OCI-LY1 (cell line): ENCODE measurements around the gene CACNG3.

Experiments used
- H2AFZ ChIP-seq: fragments of 200-600 bp; sonication (generic), shearing (Covaris generic); 2 replicates; pipeline ENCODE4 v1.6.0; 2014; ENCODE audit warnings: antibody characterized with exemption, mild to moderate bottlenecking, low read length
- H3F3A ChIP-seq: fragments of 200-600 bp; sonication (generic), shearing (Covaris generic); 2 replicates; pipeline ENCODE4 v1.6.0; 2014; ENCODE audit warnings: mild to moderate bottlenecking, antibody characterized with exemption, low read length, moderate library complexity; ENCODE audit not compliant: insufficient read depth
- H3K27ac ChIP-seq: fragments of 200-600 bp; sonication (generic); 2 replicates; pipeline ENCODE4 v1.5.1; 2014; ENCODE audit warnings: low read length, mixed run types, mild to moderate bottlenecking, low read depth; ENCODE audit not compliant: poor library complexity, severe bottlenecking
- H3K27me3 ChIP-seq: fragments of 200-600 bp; sonication (generic); 2 replicates; pipeline ENCODE4 v1.6.0; 2014; ENCODE audit warnings: antibody characterized with exemption, mild to moderate bottlenecking, low read length, moderate library complexity; ENCODE audit not compliant: insufficient read depth
- H3K36me3 ChIP-seq: fragments of 200-600 bp; sonication (generic); 2 replicates; pipeline ENCODE4 v1.6.1; 2014; ENCODE audit warnings: mild to moderate bottlenecking, antibody characterized with exemption, low read length, moderate library complexity, mixed read lengths; ENCODE audit not compliant: insufficient read depth
- H3K4me1 ChIP-seq: fragments of 200-600 bp; sonication (generic); 2 replicates; pipeline ENCODE4 v1.5.1; 2014; ENCODE audit warnings: mild to moderate bottlenecking, low read length, moderate library complexity; ENCODE audit not compliant: insufficient read depth, severe bottlenecking
- H3K4me2 ChIP-seq: fragments of 200-600 bp; sonication (generic), shearing (Covaris generic); 2 replicates; pipeline ENCODE4 v1.6.1; 2014; ENCODE audit warnings: low read length
- H3K4me3 ChIP-seq: fragments of 200-600 bp; sonication (generic); 2 replicates; pipeline ENCODE4 v1.5.1; 2014; ENCODE audit warnings: low read length, low read depth, mild to moderate bottlenecking, mixed read lengths; ENCODE audit not compliant: poor library complexity, severe bottlenecking
- H3K79me2 ChIP-seq: fragments of 200-600 bp; shearing (Covaris generic); 2 replicates; pipeline ENCODE4 v1.6.1; 2016; ENCODE audit warnings: mixed run types, low read length, mixed read lengths; ENCODE audit not compliant: insufficient read depth
- H3K9ac ChIP-seq: fragments of 200-600 bp; sonication (generic), shearing (Covaris generic); 2 replicates; pipeline ENCODE4 v1.6.1; 2014; ENCODE audit warnings: mild to moderate bottlenecking, low read length, mixed read lengths
- H3K9me2 ChIP-seq: fragments of 200-600 bp; sonication (generic), shearing (Covaris generic); 2 replicates; pipeline ENCODE4 v1.6.1; 2014; ENCODE audit warnings: low read depth, mild to moderate bottlenecking, low read length, mixed read lengths
- H3K9me3 ChIP-seq: fragments of 200-600 bp; shearing (Covaris generic); 2 replicates; pipeline ENCODE4 v1.6.1; 2014; ENCODE audit warnings: low read length, mixed read lengths
- H4K20me1 ChIP-seq: fragments of 200-600 bp; sonication (generic), shearing (Covaris generic); 2 replicates; pipeline ENCODE4 v1.6.0; 2016; ENCODE audit warnings: mild to moderate bottlenecking, low read length; ENCODE audit not compliant: insufficient read depth
- CTCF ChIP-seq: fragments of 200-600 bp; sonication (generic), shearing (Covaris generic); IDR thresholded peaks from 2 replicates; pipeline ENCODE4 v1.5.1; 2017; ENCODE audit warnings: mild to moderate bottlenecking, antibody characterized with exemption, low read length, moderate library complexity, mixed read lengths
- EZH2 ChIP-seq: fragments of 200-600 bp; sonication (generic), shearing (Covaris generic); IDR thresholded peaks from 2 replicates; pipeline ENCODE4 v1.8.0; 2017; ENCODE audit warnings: borderline replicate concordance, mixed run types, mild to moderate bottlenecking, antibody characterized with exemption, low read length, moderate library complexity, mixed read lengths

CACNG3 gene

GRCh38 chr16:24291932-24292331 is 35.8 kb downstream of the CACNG3 start:
- H3K27ac ChIP-seq, result no peak overlapping the region
- no peaks in the 10 kb centered on the region for H3K9me2 ChIP-seq
- H2AFZ ChIP-seq, result no peak overlapping the region
- no peaks in the 10 kb centered on the region for H3K4me1 ChIP-seq
- H3K4me2 ChIP-seq, result no peak overlapping the region
- H3K9me3 ChIP-seq, result no peaks in the 10 kb centered on the region
- H3K4me3 ChIP-seq, result no peak overlapping the region
- H3F3A ChIP-seq, result no peaks in the 10 kb centered on the region
- H3K36me3 ChIP-seq, result no peaks in the 10 kb centered on the region
- no peaks in the 10 kb centered on the region for H3K79me2 ChIP-seq
- TF ChIP-seq CTCF (no peak), EZH2 (no peak)
- no peak overlapping the region for H3K9ac ChIP-seq
- no peaks in the 10 kb centered on the region for H4K20me1 ChIP-seq
- H3K27me3 ChIP-seq, result no peaks in the 10 kb centered on the region

GRCh38 chr16:24294131-24294530 is 38.0 kb downstream of the CACNG3 start:
- no peak overlapping the region for H3K27ac ChIP-seq
- no peaks in the 10 kb centered on the region for H3K27me3 ChIP-seq
- H3K79me2 ChIP-seq, result no peaks in the 10 kb centered on the region
- no peaks in the 10 kb centered on the region for H3K4me1 ChIP-seq
- no peaks in the 10 kb centered on the region for H3K9me3 ChIP-seq
- H3F3A ChIP-seq, result no peaks in the 10 kb centered on the region
- H3K4me2 ChIP-seq, result no peak overlapping the region
- H3K9me2 ChIP-seq, result no peaks in the 10 kb centered on the region
- no peaks in the 10 kb centered on the region for H4K20me1 ChIP-seq
- no peaks in the 10 kb centered on the region for H3K36me3 ChIP-seq
- H3K9ac ChIP-seq, result no peak overlapping the region
- H3K4me3 ChIP-seq, result no peak overlapping the region
- TF ChIP-seq EZH2, result no peak
- no peak for TF ChIP-seq CTCF
- no peak overlapping the region for H2AFZ ChIP-seq

- Histone ChIP-seq H3K4me1 (no peaks in the 10 kb centered on the region), H2AFZ (no peak overlapping the region), H3K79me2 (no peaks in the 10 kb centered on the region), H3K4me2 (no peak overlapping the region), H3K4me3 (no peak overlapping the region), H3K9me3 (no peaks in the 10 kb centered on the region), H3K27me3 (no peaks in the 10 kb centered on the region), H3K27ac (no peak overlapping the region), H4K20me1 (no peaks in the 10 kb centered on the region), H3K36me3 (no peaks in the 10 kb centered on the region), H3K9ac (no peak overlapping the region), H3K9me2 (no peaks in the 10 kb centered on the region), H3F3A (no peaks in the 10 kb centered on the region)
- TF ChIP-seq EZH2 (no peak), CTCF (no peak)
These were observed 41.2 kb downstream of the CACNG3 start for GRCh38 chr16:24297375-24297774.
